ENCODE data around the gene CMBL. TPM values are rescaled to one million over a fixed set of nuclear protein-coding genes. Genes with fewer than 3 reads are reported as not detected.
"Not testable (repeated sequence)": the region's sequence is repeated elsewhere in the genome, so short reads cannot be mapped to it uniquely, and the experiment has no call there.

The CMBL gene
- total RNA-seq, 1 donor from 2014 or later = 5.9 TPM

- Histone ChIP-seq H3K36me3 (no peaks in the 10 kb centered on the region), H3K27ac (no peak overlapping the region), H3K27me3 (no peaks in the 10 kb centered on the region), H3K9me3 (no peaks in the 10 kb centered on the region), H3K4me3 (no peak overlapping the region), H3K4me1 (no peaks in the 10 kb centered on the region)
- DNase-seq (ENCODE audit: extremely low spot score in 2 of 2) = no peak
- TF ChIP-seq CTCF (IDR thresholded peaks at IDR 0.05) (no peak), POLR2A (IDR thresholded peaks at IDR 0.05) (no peak), POLR2AphosphoS5 (IDR thresholded peaks at IDR 0.05; ENCODE audit: insufficient read depth in 1 of 2, low read depth in 1 of 2) (no peak)
- intact Hi-C loops (cut with DNase I) = no loop called here
These were observed 29.7 kb downstream of the CMBL start for GRCh38 chr5:10277773-10278630.

- Histone ChIP-seq H3K36me3 (no peaks in the 10 kb centered on the region), H3K4me3 (no peak overlapping the region), H3K9me3 (no peaks in the 10 kb centered on the region), H3K27ac (no peak overlapping the region), H3K4me1 (no peaks in the 10 kb centered on the region), H3K27me3 (no peaks in the 10 kb centered on the region)
- intact Hi-C loops (cut with DNase I) = no loop called here
- TF ChIP-seq POLR2AphosphoS5 (IDR thresholded peaks at IDR 0.05; ENCODE audit: insufficient read depth in 1 of 2, low read depth in 1 of 2) (no peak), CTCF (IDR thresholded peaks at IDR 0.05) (no peak), POLR2A (IDR thresholded peaks at IDR 0.05) (no peak)
- no peak for DNase-seq (ENCODE audit: extremely low spot score in 2 of 2)
These were observed 31.0 kb downstream of the CMBL start for GRCh38 chr5:10276691-10277090.

- Histone ChIP-seq H3K9me3 (no peaks in the 10 kb centered on the region), H3K36me3 (no peaks in the 10 kb centered on the region), H3K4me3 (no peak overlapping the region), H3K27ac (no peak overlapping the region), H3K27me3 (no peaks in the 10 kb centered on the region), H3K4me1 (no peaks in the 10 kb centered on the region)
- TF ChIP-seq CTCF (IDR thresholded peaks at IDR 0.05) = no peak
- no peak for TF ChIP-seq POLR2A (IDR thresholded peaks at IDR 0.05)
- DNase-seq (ENCODE audit: extremely low spot score in 2 of 2) = no peak
- intact Hi-C loops (cut with DNase I) = no loop called here
These were observed 31.7 kb downstream of the CMBL start for GRCh38 chr5:10275991-10276390.

- H3K4me3 ChIP-seq = no peak overlapping the region
- H3K36me3 ChIP-seq = no peaks in the 10 kb centered on the region
- H3K27me3 ChIP-seq = no peaks in the 10 kb centered on the region
- intact Hi-C loops (cut with DNase I) = no loop called here
- TF ChIP-seq POLR2A (IDR thresholded peaks at IDR 0.05) = no peak
- no peak for TF ChIP-seq CTCF (IDR thresholded peaks at IDR 0.05)
- no peak for TF ChIP-seq POLR2AphosphoS5 (IDR thresholded peaks at IDR 0.05; ENCODE audit: insufficient read depth in 1 of 2, low read depth in 1 of 2)
- no peaks in the 10 kb centered on the region for H3K4me1 ChIP-seq
- H3K9me3 ChIP-seq = no peaks in the 10 kb centered on the region
- DNase-seq (ENCODE audit: extremely low spot score in 2 of 2) = no peak
- no peak overlapping the region for H3K27ac ChIP-seq
These were observed 32.2 kb downstream of the CMBL start for GRCh38 chr5:10275460-10275859.

- H3K27me3 ChIP-seq = not testable (repeated sequence)
These were observed 34.9 kb downstream of the CMBL start for GRCh38 chr5:10272875-10273209.

More at GRCh38 chr5:10272875-10273209, 34.9 kb downstream of the CMBL start:
- H3K27ac ChIP-seq; H3K4me1 ChIP-seq; intact Hi-C loops (cut with DNase I); DNase-seq (ENCODE audit: extremely low spot score in 2 of 2); H3K36me3 ChIP-seq; H3K4me3 ChIP-seq; H3K9me3 ChIP-seq: not testable (repeated sequence)

Measured in vagina (tissue), 2 donors.